Stomach (tissue), 9 donors: Measurements from ENCODE around the gene TMEM179. TPM values are rescaled to one million over a fixed set of nuclear protein-coding genes. Genes with fewer than 3 reads are reported as not detected.

Source experiments
- DNase-seq, 2 donors: peaks; one replicate each; pipeline versions ENCODE4 v3.0.0 to v3.0.0-alpha.2; 2013 to 2019
- H3K27ac ChIP-seq, 5 donors: fragments of 200-600 bp in 4 of 5; sonication (generic) in 4 of 5; one replicate each; pipeline ENCODE4 v1.5.1; 2013 to 2019; ENCODE audit warnings: mild to moderate bottlenecking in 1 of 5, moderate library complexity in 1 of 5
- H3K27me3 ChIP-seq, 3 donors: fragments of 200-600 bp; sonication (generic); one replicate each; pipeline ENCODE4 v1.5.1; 2017 to 2019; ENCODE audit warnings: mixed run types in 1 of 3
- H3K36me3 ChIP-seq, 4 donors: fragments of 200-600 bp; sonication (generic); 1 replicate in 3 of 4; 2 replicates in 1 of 4; pipeline ENCODE4 v1.5.1; 2016 to 2019
- H3K4me1 ChIP-seq, 4 donors: fragments of 200-600 bp; sonication (generic); one replicate each; pipeline ENCODE4 v1.5.1; 2016 to 2019
- H3K4me3 ChIP-seq, 4 donors: fragments of 200-600 bp; sonication (generic) in 3 of 4; one replicate each; pipeline ENCODE4 v1.5.1; 2016 to 2019; ENCODE audit warnings: mild to moderate bottlenecking in 1 of 4
- H3K9me3 ChIP-seq, 4 donors: fragments of 200-600 bp; sonication (generic); one replicate each; pipeline ENCODE4 v1.5.1; 2016 to 2019
- EP300 ChIP-seq: sonication (generic); formaldehyde crosslinking; IDR thresholded peaks from one replicate; pipeline ENCODE4 v1.6.1; 2017; ENCODE audit warnings: antibody characterized with exemption
- POLR2A ChIP-seq, 4 donors: fragments of 450-650 bp; IDR thresholded peaks; one replicate each; pipeline ENCODE4 v1.6.1; 2016; ENCODE audit warnings: antibody characterized with exemption in 4 of 4, control low read depth in 2 of 4, mild to moderate bottlenecking in 1 of 4, moderate library complexity in 1 of 4
- POLR2AphosphoS5 ChIP-seq, 3 donors: sonication (generic); formaldehyde crosslinking; IDR thresholded peaks; one replicate each; pipeline ENCODE4 v1.6.1; 2016; ENCODE audit warnings: antibody characterized with exemption in 3 of 3
- WGBS, 5 donors: extraction: QIAGEN DNeasy Blood & Tissue Kit in 3 of 5; methylation state at CpG; one replicate each; pipeline versions ENCODE4 v1.1.5 to v1.1.7; 2013 to 2018; 5-methylcytosine and 5-hydroxymethylcytosine counted together
- intact Hi-C: fragments of 100-400 bp; cut with DNase I; formaldehyde crosslinking; loops from one replicate; pipeline ENCODE4 v1.15.1; 2023; ENCODE audit warnings: low total_unique reads
- polyA plus RNA-seq, 3 donors: library from polyadenylated mRNA; stranded (reverse); fragments of 200-250 nt; gene quantifications; one replicate each; pipeline ENCODE4 v1.2.3, GENCODE V29; 2013
- total RNA-seq, 5 donors: library from RNA; depleted of rRNA; stranded (reverse); fragments of >200 nt; gene quantifications; one replicate each; pipeline versions ENCODE4 v1.1.0 to v1.2.3, GENCODE V29; 2014 to 2016
- TF ChIP-seq, protein P1 (sequence below), 7 experiments: fragments of 450-650 bp in 4 of 7; fragments of 200-600 bp in 3 of 7; sonication (generic) in 3 of 7; IDR thresholded peaks; one replicate each; pipeline ENCODE4 v1.5.1; 2016 to 2019; ENCODE audit warnings: antibody characterized with exemption in 7 of 7, control low read depth in 2 of 7, mild to moderate bottlenecking in 1 of 7
- donor health status: healthy with polysubstance abuse.
- donor health status: Bipolar disorder and iron deficiency.
- donor health status: healthy.

The TMEM179 gene
- total and polyA plus RNA-seq, 8 donors = 0.58 to 4.6 (median 0.92) TPM; not detected in 3

DNA sequence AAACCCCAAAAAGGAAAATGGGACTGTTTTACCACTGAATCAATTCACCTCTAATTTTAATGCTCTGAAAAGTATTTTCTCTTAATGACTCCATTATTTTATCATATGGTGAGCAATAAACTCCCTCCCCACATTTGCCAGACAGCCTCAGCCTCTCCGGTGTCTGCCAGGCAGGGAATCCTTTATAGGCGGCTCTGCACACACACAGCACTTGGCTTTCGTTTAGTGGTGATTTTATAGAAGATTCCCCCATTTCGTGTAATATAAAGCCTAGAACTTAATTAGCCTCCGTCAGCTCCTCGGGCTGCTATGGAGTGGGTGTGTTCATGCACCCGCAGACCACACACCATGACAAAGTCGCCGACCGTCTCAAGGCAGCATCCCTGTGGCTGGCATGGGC, 35.1 kb downstream of the TMEM179 start:
- H3K4me3 ChIP-seq = no peak overlapping the region
- H3K36me3 ChIP-seq = no peaks in the 10 kb centered on the region
- no peak for DNase-seq
- intact Hi-C loops = no loop called here
- H3K27ac ChIP-seq = no peak overlapping the region
- H3K27me3 ChIP-seq = peaks cover 0 to 80% (median 19%) of the 10 kb centered on the region in 3 donors
- no peaks in the 10 kb centered on the region for H3K9me3 ChIP-seq
- TF ChIP-seq EP300 (no peak), POLR2AphosphoS5 (IDR thresholded peaks at IDR 0.05) (no peak), POLR2A (IDR thresholded peaks at IDR 0.05) (no peak)
- TF ChIP-seq, protein P1, sequence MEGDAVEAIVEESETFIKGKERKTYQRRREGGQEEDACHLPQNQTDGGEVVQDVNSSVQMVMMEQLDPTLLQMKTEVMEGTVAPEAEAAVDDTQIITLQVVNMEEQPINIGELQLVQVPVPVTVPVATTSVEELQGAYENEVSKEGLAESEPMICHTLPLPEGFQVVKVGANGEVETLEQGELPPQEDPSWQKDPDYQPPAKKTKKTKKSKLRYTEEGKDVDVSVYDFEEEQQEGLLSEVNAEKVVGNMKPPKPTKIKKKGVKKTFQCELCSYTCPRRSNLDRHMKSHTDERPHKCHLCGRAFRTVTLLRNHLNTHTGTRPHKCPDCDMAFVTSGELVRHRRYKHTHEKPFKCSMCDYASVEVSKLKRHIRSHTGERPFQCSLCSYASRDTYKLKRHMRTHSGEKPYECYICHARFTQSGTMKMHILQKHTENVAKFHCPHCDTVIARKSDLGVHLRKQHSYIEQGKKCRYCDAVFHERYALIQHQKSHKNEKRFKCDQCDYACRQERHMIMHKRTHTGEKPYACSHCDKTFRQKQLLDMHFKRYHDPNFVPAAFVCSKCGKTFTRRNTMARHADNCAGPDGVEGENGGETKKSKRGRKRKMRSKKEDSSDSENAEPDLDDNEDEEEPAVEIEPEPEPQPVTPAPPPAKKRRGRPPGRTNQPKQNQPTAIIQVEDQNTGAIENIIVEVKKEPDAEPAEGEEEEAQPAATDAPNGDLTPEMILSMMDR (IDR thresholded peaks at IDR 0.05) = no peak
- no peaks in the 10 kb centered on the region for H3K4me1 ChIP-seq
- WGBS, 5 donors = 69 to 77% (median 74%) methylated on average over 10 of the region's 10 CpGs

DNA sequence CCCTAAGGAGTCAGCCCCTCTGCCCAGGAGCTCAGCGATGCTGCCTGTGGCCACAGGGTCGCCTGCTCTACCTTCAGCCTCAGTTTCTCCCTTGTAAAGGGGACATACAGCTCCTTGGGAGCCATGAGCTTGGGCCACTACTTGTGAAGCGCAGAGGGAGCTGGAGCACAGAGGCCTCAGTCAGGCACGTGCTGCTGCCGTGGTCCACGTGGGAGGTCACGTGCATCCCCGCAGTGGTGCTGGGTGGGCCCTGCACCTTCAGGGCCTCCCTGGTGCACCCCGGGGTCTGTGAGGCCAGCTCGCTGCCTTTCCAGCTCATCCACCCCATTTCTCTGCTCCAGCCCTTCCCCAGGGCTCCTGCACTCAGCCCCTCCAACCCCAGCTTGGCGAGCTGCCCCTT, 36.0 kb downstream of the TMEM179 start:
- H3K4me3 ChIP-seq = no peak overlapping the region
- 74 to 83% (median 81%) methylated on average over 7 to 11 of the region's 11 CpGs for WGBS, 5 donors
- intact Hi-C loops = no loop called here
- DNase-seq = no peak
- TF ChIP-seq POLR2A (IDR thresholded peaks at IDR 0.05) (no peak), EP300 (no peak), POLR2AphosphoS5 (IDR thresholded peaks at IDR 0.05) (no peak)
- TF ChIP-seq, protein P1 (IDR thresholded peaks at IDR 0.05) = no peak
- H3K9me3 ChIP-seq = no peaks in the 10 kb centered on the region
- H3K4me1 ChIP-seq = peaks cover 0 to 8% (median 6%) of the 10 kb centered on the region in 4 donors
- H3K36me3 ChIP-seq = no peaks in the 10 kb centered on the region
- no peak overlapping the region for H3K27ac ChIP-seq
- peaks cover 0 to 80% (median 27%) of the 10 kb centered on the region in 3 donors for H3K27me3 ChIP-seq

DNA sequence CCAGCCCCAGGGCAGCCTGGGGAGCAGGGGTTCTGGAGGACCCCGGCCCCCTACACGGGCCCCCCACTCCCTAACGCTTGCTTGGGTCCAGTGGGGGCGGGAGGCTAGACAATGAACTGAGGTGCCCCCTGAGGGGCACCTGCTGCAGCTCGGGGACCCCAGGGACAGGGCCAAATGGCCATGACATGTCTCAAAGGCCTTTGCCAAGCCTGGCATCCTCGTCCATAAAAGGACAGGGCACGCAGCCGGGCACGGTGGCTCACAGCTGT, 36.7 kb downstream of the TMEM179 start:
- intact Hi-C loops = no loop called here
- H3K4me3 ChIP-seq = no peak overlapping the region
- peaks cover 0 to 12% (median 8%) of the 10 kb centered on the region in 4 donors for H3K4me1 ChIP-seq
- WGBS, 5 donors = 63 to 88% (median 67%) methylated on average over 5 to 9 of the region's 9 CpGs
- no peak for DNase-seq
- H3K27ac ChIP-seq = no peak overlapping the region
- peaks cover 0 to 84% (median 28%) of the 10 kb centered on the region in 3 donors for H3K27me3 ChIP-seq
- H3K36me3 ChIP-seq = no peaks in the 10 kb centered on the region
- TF ChIP-seq POLR2AphosphoS5 (IDR thresholded peaks at IDR 0.05) (no peak), POLR2A (IDR thresholded peaks at IDR 0.05) (no peak), EP300 (no peak)
- TF ChIP-seq, protein P1 (IDR thresholded peaks at IDR 0.05) = no peak
- no peaks in the 10 kb centered on the region for H3K9me3 ChIP-seq

DNA sequence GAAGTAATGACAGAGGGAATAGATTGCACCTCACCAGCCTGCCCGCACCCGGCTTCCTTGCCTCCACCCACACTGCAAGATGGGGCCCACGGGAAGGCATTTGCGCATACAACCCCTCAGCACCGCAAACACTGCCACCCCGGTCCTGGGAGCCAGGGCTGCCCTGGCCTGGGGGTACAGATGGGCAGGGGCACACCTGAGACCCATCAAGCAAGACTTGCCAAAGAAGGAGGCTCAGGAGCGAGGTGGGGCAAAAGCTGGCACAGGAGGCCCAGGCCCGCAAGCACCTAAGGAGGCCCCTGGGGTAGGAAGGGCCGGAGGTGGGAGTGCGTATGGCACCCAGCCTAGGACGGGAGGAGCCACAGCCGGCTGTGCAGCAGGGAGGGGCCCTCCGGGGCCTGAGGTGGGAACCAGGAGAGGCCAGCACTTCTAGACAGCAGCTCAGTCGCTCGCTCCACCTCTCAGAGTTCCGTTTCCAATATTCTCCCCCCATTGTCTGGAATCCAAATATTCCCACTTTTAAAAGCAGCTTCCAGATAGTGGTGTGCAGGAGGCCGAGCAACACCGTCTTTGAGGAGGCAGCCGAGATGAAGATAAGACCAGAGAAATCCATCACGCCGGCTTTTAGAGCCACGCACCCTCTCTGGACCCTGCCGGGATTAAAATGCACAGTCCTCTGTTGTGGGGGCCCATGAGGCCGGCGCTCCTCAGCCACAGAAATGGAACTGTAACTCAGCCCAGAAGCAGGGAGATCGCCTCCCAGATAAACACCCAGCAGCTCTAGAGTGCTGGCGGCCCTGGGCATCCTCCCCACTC, 37.2 kb downstream of the TMEM179 start:
- intact Hi-C loops = no loop called here
- Histone ChIP-seq H3K36me3 (no peaks in the 10 kb centered on the region), H3K27ac (no peak overlapping the region), H3K4me3 (no peak overlapping the region), H3K9me3 (no peaks in the 10 kb centered on the region), H3K27me3 (peaks cover 0 to 89% (median 28%) of the 10 kb centered on the region in 3 donors), H3K4me1 (peaks cover 0 to 12% (median 8%) of the 10 kb centered on the region in 4 donors)
- WGBS, 5 donors = 39 to 41% (median 39%) methylated on average over 24 to 27 of the region's 27 CpGs
- TF ChIP-seq POLR2A (IDR thresholded peaks at IDR 0.05) (no peak), POLR2AphosphoS5 (IDR thresholded peaks at IDR 0.05) (no peak), EP300 (no peak)
- TF ChIP-seq, protein P1 (IDR thresholded peaks at IDR 0.05) = no peak
- DNase-seq = no peak
